NT2/D1 (cell line): Measurements from ENCODE around the gene RTKN.

ENCODE experiments used
- DNase-seq: peaks from one replicate; pipeline ENCODE4 v3.0.0-alpha.2; 2011; ENCODE audit warnings: low read depth, low spot score
- H3K27me3 ChIP-seq: 2 replicates; pipeline ENCODE4 v1.6.0; 2011; ENCODE audit warnings: mild to moderate bottlenecking; ENCODE audit not compliant: insufficient read length, insufficient read depth
- H3K36me3 ChIP-seq: 2 replicates; pipeline ENCODE4 v1.6.1; 2011; ENCODE audit warnings: mild to moderate bottlenecking, low read length, mixed read lengths; ENCODE audit not compliant: insufficient read depth, insufficient read length
- H3K4me1 ChIP-seq: 2 replicates; pipeline ENCODE4 v1.5.1; 2011; ENCODE audit not compliant: insufficient read depth, insufficient read length
- H3K4me3 ChIP-seq: 2 replicates; pipeline ENCODE4 v1.5.1; 2011; ENCODE audit warnings: low read depth; ENCODE audit not compliant: insufficient read length
- H3K9ac ChIP-seq: 2 replicates; pipeline ENCODE4 v1.6.0; 2011; ENCODE audit warnings: low read depth; ENCODE audit not compliant: insufficient read length
- H3K9me3 ChIP-seq: 2 replicates; pipeline ENCODE4 v1.5.1; 2011; ENCODE audit warnings: mild to moderate bottlenecking, low read length; ENCODE audit not compliant: insufficient read depth
- SUZ12 ChIP-seq: IDR thresholded peaks from 2 replicates; pipeline ENCODE4 v1.6.1; 2011; ENCODE audit not compliant: insufficient read length, insufficient read depth; ENCODE audit errors: extremely low read depth
- YY1 ChIP-seq: IDR thresholded peaks from 2 replicates; pipeline ENCODE4 v1.6.1; 2011; ENCODE audit not compliant: insufficient read length, insufficient read depth
- ZNF274 ChIP-seq: IDR thresholded peaks from 2 replicates; pipeline ENCODE4 v1.6.1; 2011; ENCODE audit warnings: mild to moderate bottlenecking, low read depth, low read length

RTKN gene

DNA sequence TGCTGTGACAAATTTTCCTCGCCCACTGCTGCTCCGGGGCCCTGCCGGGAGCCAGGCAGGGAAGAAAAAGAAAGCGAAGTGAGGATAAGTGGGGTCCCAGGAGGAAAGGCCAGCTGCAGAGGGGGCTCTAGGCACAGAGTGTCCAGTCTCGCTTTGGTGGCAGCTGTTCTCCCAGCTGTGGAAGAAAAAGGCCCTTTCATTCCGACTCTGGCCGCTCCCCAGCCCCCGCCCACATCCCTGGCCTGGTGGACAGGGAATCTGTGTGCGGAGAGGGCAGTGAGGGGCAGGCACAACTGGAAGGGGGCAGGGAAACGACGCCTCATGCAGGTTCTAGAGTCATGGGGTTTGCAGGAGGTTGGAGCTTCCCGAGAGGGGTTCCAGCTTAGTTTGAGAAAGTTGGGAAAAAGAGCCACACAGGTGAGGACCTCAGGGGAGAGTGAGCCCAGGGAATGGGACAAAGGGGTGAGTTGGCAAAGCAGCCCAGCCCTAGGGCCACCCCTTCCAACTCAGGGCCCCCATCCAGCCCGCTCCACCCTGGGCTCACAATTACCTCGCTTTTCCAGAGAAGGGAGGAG lies 1.8 kb downstream of the RTKN start:
- TF ChIP-seq ZNF274 (no peak), SUZ12 (no peak), YY1 (no peak)
- DNase-seq, result no peak
- no peaks in the 10 kb centered on the region for H3K9me3 ChIP-seq
- H3K9ac ChIP-seq, result peak overlapping the region; percentile 90
- H3K27me3 ChIP-seq, result no peaks in the 10 kb centered on the region
- H3K36me3 ChIP-seq, result peaks cover 31% of the 10 kb centered on the region
- peak overlapping the region; percentile 78 for H3K4me3 ChIP-seq
- peaks cover 9% of the 10 kb centered on the region for H3K4me1 ChIP-seq

DNA sequence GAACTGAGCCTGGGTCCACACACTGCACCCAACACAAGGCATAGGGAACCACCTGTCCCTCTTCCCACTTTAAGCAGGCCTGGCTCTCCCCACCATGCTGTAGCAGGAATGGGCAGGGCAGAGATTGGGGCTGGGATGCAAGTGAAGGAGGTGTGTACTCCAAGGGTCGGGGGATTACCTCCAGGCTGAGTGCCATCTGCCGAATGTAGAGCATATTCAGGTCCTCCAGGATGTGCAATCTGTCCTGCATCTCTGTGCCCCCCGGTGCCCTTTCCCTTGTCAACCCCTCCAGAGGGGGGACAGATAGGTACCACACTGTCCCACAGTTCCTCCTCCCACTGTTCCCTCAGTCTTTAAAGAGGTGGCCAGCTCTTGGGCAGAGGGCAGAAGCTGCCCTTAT lies 2.4 kb downstream of the RTKN start:
- Histone ChIP-seq H3K27me3 (no peaks in the 10 kb centered on the region), H3K4me1 (peaks cover 9% of the 10 kb centered on the region), H3K4me3 (peak overlapping the region; percentile 78), H3K9me3 (no peaks in the 10 kb centered on the region), H3K36me3 (peaks cover 33% of the 10 kb centered on the region), H3K9ac (peak overlapping the region; percentile 90)
- TF ChIP-seq ZNF274 (no peak), SUZ12 (no peak), YY1 (no peak)
- no peak for DNase-seq

DNA sequence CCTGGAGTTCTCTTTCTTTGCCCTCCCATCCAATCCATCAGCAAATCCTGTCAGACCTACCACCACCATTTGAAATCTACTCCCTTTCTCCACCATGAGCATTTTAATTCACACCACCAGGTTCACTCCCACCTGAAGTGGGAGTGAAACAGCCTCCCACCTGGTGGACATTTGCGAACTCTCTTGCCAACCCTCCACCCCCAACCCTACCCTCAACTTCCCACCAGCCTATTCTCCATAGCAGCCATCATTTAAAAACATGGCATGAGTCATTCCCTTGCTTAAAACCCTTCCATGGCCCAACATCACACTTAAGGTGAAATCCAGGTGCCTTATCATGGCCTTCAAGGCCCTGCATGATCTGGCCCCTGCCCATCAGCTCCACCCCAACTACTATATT lies 3.5 kb downstream of the RTKN start:
- H3K9me3 ChIP-seq, result no peaks in the 10 kb centered on the region
- no peak overlapping the region for H3K9ac ChIP-seq
- H3K27me3 ChIP-seq, result no peaks in the 10 kb centered on the region
- TF ChIP-seq YY1 (no peak), SUZ12 (no peak), ZNF274 (no peak)
- peaks cover 9% of the 10 kb centered on the region for H3K4me1 ChIP-seq
- peaks cover 33% of the 10 kb centered on the region for H3K36me3 ChIP-seq
- H3K4me3 ChIP-seq, result no peak overlapping the region
- DNase-seq, result no peak

DNA sequence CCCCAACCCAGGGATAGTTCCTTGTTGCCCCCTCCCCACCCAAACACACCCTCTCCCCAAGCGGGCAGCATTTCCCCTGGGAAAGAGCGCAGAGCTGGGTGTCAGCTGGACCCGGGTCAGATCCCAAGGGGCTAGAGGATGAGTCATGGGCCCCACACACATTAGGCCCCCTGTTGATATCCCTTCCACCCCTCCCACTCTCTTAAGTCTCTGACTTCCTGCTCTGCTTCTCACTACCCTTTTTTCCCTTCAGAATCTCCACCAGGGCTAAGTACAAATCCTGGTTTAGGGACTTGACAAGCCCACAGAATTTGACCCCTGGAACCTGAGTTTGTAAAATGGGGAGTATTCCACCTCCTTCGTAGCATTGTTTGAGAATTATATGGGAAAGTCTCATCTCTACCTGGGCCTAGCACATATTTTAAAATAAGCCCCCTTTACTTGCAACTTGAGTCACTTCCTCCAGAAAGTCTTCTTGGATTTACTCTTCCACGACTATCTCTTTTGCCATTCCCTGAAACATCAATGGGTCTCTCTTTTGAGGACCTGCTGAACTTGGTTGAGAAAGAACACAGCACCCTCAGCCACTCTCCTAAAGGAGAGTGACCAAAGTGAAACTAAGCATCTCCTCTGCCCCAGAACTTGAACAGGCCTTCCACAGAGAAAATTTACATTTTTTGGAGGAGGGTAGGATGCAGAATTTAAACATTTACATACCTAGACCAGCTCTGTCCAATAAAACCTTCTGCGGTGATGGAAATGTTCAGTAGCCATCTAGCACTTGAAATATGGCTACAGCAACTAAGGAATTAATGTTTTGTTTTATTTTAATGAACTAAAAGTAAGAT lies 4.7 kb downstream of the RTKN start:
- Histone ChIP-seq H3K27me3 (no peaks in the 10 kb centered on the region), H3K9ac (peak overlapping the region; percentile 21), H3K4me1 (peaks cover 9% of the 10 kb centered on the region), H3K9me3 (no peaks in the 10 kb centered on the region), H3K36me3 (peaks cover 39% of the 10 kb centered on the region), H3K4me3 (no peak overlapping the region)
- TF ChIP-seq ZNF274 (no peak), YY1 (no peak), SUZ12 (no peak)
- no peak for DNase-seq

DNA sequence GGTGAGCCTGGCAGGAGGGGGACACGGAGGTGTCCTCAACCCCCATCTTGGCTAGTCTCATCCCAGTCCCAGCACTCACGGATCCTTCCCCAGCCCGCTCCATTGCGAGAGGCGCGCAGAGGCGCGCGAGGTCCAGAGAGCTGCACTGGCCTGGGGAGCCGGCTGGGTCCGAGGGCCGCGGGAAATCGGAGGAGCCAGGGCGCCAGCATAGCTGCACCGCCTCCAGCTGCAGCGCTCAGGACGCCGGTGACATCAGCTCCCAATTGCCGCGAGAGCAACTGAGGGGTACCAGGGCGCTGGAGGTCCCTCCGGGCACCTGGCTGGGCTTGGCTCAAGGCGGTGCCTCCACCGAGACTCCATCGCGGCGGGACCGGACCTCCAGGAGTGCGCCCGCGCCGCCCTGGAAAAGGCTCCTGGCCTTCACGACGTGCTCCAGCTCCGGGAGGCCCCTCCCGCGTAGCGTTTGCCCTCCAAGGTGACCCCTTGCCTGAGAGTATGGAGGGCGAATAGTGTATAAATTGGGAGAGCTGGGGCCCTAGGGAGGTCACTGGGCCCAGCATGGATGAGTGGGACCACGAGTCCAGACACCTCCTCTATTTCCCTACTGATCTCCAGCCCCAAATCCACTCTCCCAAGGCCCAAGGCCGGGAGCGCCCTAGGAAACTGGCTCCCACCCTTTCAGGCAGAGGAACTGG lies 5.5 kb downstream of the RTKN start:
- Histone ChIP-seq H3K4me1 (peaks cover 9% of the 10 kb centered on the region), H3K9me3 (no peaks in the 10 kb centered on the region), H3K9ac (no peak overlapping the region), H3K4me3 (no peak overlapping the region), H3K36me3 (peaks cover 46% of the 10 kb centered on the region), H3K27me3 (no peaks in the 10 kb centered on the region)
- DNase-seq, result no peak
- TF ChIP-seq ZNF274, result no peak
- TF ChIP-seq YY1, result no peak
- no peak for TF ChIP-seq SUZ12

DNA sequence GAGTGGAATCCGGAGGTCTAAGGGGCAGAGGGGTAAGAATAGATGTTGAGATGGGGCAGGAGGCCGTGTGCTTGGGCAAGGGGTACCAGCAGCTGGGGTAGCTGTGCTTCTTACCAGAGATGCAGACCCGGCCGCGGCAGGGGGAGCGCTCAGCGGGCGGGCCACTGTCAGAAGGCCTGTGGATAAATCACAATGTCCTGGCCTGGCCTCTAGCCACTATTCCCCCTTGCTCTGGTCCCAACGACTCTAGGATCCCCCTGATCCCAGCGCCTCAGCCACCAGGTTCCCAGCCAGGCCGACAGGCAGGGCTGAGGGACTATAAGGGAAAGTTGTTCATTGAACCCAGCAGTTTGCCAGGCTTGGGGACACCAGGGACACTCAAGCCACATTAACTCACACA lies 11.2 kb downstream of the RTKN start:
- TF ChIP-seq ZNF274 (no peak), YY1 (no peak), SUZ12 (no peak)
- Histone ChIP-seq H3K9ac (no peak overlapping the region), H3K36me3 (peaks cover 73% of the 10 kb centered on the region), H3K27me3 (no peaks in the 10 kb centered on the region), H3K9me3 (no peaks in the 10 kb centered on the region), H3K4me3 (no peak overlapping the region), H3K4me1 (peaks cover 2% of the 10 kb centered on the region)
- DNase-seq, result no peak
